Gastrocnemius medialis (tissue), 4 donors: Measurements from ENCODE around the gene CRABP2.

ENCODE experiments used
- CTCF ChIP-seq, 5 experiments: fragments of 450-650 bp in 3 of 5; fragments of 200-600 bp in 2 of 5; sonication (generic) in 2 of 5; IDR thresholded peaks in 4 of 5; conservative IDR thresholded peaks in 1 of 5; 1 replicate in 4 of 5; 2 replicates in 1 of 5; pipeline ENCODE4 v1.5.1; 2016 to 2019; ENCODE audit warnings: antibody characterized with exemption in 5 of 5, mild to moderate bottlenecking in 3 of 5, moderate library complexity in 3 of 5
- POLR2A ChIP-seq, 2 donors: fragments of 450-650 bp; IDR thresholded peaks; one replicate each; pipeline ENCODE4 v1.6.1; 2017; ENCODE audit warnings: antibody characterized with exemption in 2 of 2, mild to moderate bottlenecking in 2 of 2, moderate library complexity in 2 of 2

DNA sequence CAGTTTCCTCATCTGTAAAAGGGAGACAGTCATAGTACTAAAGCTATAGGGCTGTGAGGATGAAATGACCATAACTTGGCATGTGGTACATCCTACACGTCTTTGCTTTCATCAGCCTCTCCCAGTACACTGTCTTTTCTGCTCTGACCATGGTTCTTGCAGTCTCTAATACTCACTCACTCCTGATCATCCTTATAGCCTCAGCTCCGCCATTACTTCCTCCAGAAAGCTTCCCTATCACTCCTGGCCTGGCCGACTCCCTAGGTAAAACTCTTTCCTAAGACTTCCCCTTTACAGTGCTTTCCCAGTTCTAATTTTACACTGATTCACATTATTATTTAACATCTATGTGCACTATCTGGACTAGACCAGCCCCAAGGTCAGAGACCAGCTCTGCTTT is 40.5 kb upstream of the CRABP2 start:
- TF ChIP-seq CTCF (IDR thresholded peaks at IDR 0.05 in 4 of 5, conservative IDR thresholded peaks at IDR 0.05 in 1 of 5) (no peak), POLR2A (IDR thresholded peaks at IDR 0.05) (no peak)
